ENCODE measurements around the gene KRTAP9-6.
"Not testable (repeated sequence)": the region's sequence is repeated elsewhere in the genome, so short reads cannot be mapped to it uniquely, and the experiment has no call there.

GRCh38 chr17:41226598-41227095 is 38.5 kb upstream of the KRTAP9-6 start, which contains the start of gene KRTAP9-2:
- not testable (repeated sequence) for TF ChIP-seq CTCF, POLR2A (IDR thresholded peaks at IDR 0.05)

All from breast epithelium (tissue), 3 donors.